ACC112 (cell line): Measurements from ENCODE around the gene TBC1D1.

ENCODE experiments used
- H2AFZ ChIP-seq: fragments of 200-600 bp; sonication (generic); one replicate; pipeline ENCODE4 v1.6.0; 2017; ENCODE audit warnings: antibody characterized with exemption, low read length; ENCODE audit not compliant: unreplicated experiment
- H3K27ac ChIP-seq: fragments of 200-600 bp; sonication (generic); 2 replicates; pipeline ENCODE4 v1.5.1; 2014; ENCODE audit warnings: low read depth, mild to moderate bottlenecking, antibody characterized with exemption, low read length, moderate library complexity
- H3K27me3 ChIP-seq: fragments of 200-600 bp; sonication (generic); 2 replicates; pipeline ENCODE4 v1.6.1; 2014; ENCODE audit warnings: mild to moderate bottlenecking, antibody characterized with exemption, low read length, moderate library complexity, mixed read lengths; ENCODE audit not compliant: insufficient read depth
- H3K36me3 ChIP-seq: fragments of 200-600 bp; sonication (generic); 2 replicates; pipeline ENCODE4 v1.6.1; 2016; ENCODE audit warnings: mild to moderate bottlenecking, antibody characterized with exemption, low read length, moderate library complexity, mixed read lengths; ENCODE audit not compliant: insufficient read depth
- H3K4me1 ChIP-seq: fragments of 200-600 bp; sonication (generic); one replicate; pipeline ENCODE4 v1.6.1; 2016; ENCODE audit warnings: low read length, mixed read lengths; ENCODE audit not compliant: insufficient read depth, unreplicated experiment, control insufficient read depth
- H3K4me3 ChIP-seq: fragments of 200-600 bp; sonication (generic); 2 replicates; pipeline ENCODE4 v1.5.1; 2014; ENCODE audit warnings: mild to moderate bottlenecking, low read depth, low read length
- H3K79me2 ChIP-seq: fragments of 200-600 bp; sonication (generic); one replicate; pipeline ENCODE4 v1.6.0; 2016; ENCODE audit warnings: low read length; ENCODE audit not compliant: control insufficient read depth, unreplicated experiment, insufficient read depth

The TBC1D1 gene

GRCh38 chr4:38149997-38150671, 259.2 kb downstream of the TBC1D1 start:
- Histone ChIP-seq H3K4me1 (peaks cover 39% of the 10 kb centered on the region), H2AFZ (no peak overlapping the region), H3K4me3 (peak overlapping the region; percentile 37), H3K79me2 (no peaks in the 10 kb centered on the region), H3K27ac (peak overlapping the region; percentile 83), H3K36me3 (no peaks in the 10 kb centered on the region), H3K27me3 (no peaks in the 10 kb centered on the region)

GRCh38 chr4:38150766-38151165, 259.9 kb downstream of the TBC1D1 start:
- H3K4me3 ChIP-seq = peak overlapping the region; percentile 37
- no peak overlapping the region for H2AFZ ChIP-seq
- no peaks in the 10 kb centered on the region for H3K36me3 ChIP-seq

GRCh38 chr4:38151873-38152272, 261.0 kb downstream of the TBC1D1 start:
- Histone ChIP-seq H3K36me3 (no peaks in the 10 kb centered on the region), H3K27me3 (no peaks in the 10 kb centered on the region), H2AFZ (no peak overlapping the region), H3K79me2 (no peaks in the 10 kb centered on the region), H3K27ac (no peak overlapping the region), H3K4me3 (no peak overlapping the region), H3K4me1 (peaks cover 30% of the 10 kb centered on the region)

More at GRCh38 chr4:38150766-38151165, 259.9 kb downstream of the TBC1D1 start:
- no peaks in the 10 kb centered on the region for H3K79me2 ChIP-seq
- peak overlapping the region; percentile 83 for H3K27ac ChIP-seq
- peaks cover 35% of the 10 kb centered on the region for H3K4me1 ChIP-seq
- H3K27me3 ChIP-seq = no peaks in the 10 kb centered on the region

GRCh38 chr4:38152305-38152704, 261.4 kb downstream of the TBC1D1 start:
- Histone ChIP-seq H3K36me3 (no peaks in the 10 kb centered on the region), H3K79me2 (no peaks in the 10 kb centered on the region), H3K27me3 (no peaks in the 10 kb centered on the region), H3K4me3 (no peak overlapping the region), H3K4me1 (peaks cover 30% of the 10 kb centered on the region), H2AFZ (no peak overlapping the region), H3K27ac (no peak overlapping the region)

GRCh38 chr4:38152721-38153386, 262.0 kb downstream of the TBC1D1 start:
- no peaks in the 10 kb centered on the region for H3K27me3 ChIP-seq
- peaks cover 30% of the 10 kb centered on the region for H3K4me1 ChIP-seq
- no peaks in the 10 kb centered on the region for H3K36me3 ChIP-seq
- H3K27ac ChIP-seq = no peak overlapping the region
- H3K4me3 ChIP-seq = no peak overlapping the region
- H3K79me2 ChIP-seq = no peaks in the 10 kb centered on the region
- no peak overlapping the region for H2AFZ ChIP-seq

GRCh38 chr4:38153387-38153760, 262.5 kb downstream of the TBC1D1 start:
- no peaks in the 10 kb centered on the region for H3K27me3 ChIP-seq
- H3K4me1 ChIP-seq = peaks cover 30% of the 10 kb centered on the region
- no peak overlapping the region for H2AFZ ChIP-seq
- H3K27ac ChIP-seq = no peak overlapping the region
- no peak overlapping the region for H3K4me3 ChIP-seq
- no peaks in the 10 kb centered on the region for H3K79me2 ChIP-seq
- H3K36me3 ChIP-seq = no peaks in the 10 kb centered on the region

GRCh38 chr4:38154252-38154651, 263.4 kb downstream of the TBC1D1 start:
- no peaks in the 10 kb centered on the region for H3K79me2 ChIP-seq
- H3K27ac ChIP-seq = no peak overlapping the region
- no peaks in the 10 kb centered on the region for H3K36me3 ChIP-seq
- H3K27me3 ChIP-seq = no peaks in the 10 kb centered on the region
- H3K4me1 ChIP-seq = peaks cover 30% of the 10 kb centered on the region
- no peak overlapping the region for H2AFZ ChIP-seq
- H3K4me3 ChIP-seq = no peak overlapping the region

- Histone ChIP-seq H2AFZ (no peak overlapping the region), H3K4me1 (peaks cover 30% of the 10 kb centered on the region), H3K36me3 (no peaks in the 10 kb centered on the region), H3K27ac (no peak overlapping the region), H3K27me3 (no peaks in the 10 kb centered on the region), H3K4me3 (no peak overlapping the region), H3K79me2 (no peaks in the 10 kb centered on the region)
Measured at GRCh38 chr4:38154681-38155588, 264.1 kb downstream of the TBC1D1 start.

- no peaks in the 10 kb centered on the region for H3K79me2 ChIP-seq
- H3K4me1 ChIP-seq = peaks cover 29% of the 10 kb centered on the region
- H2AFZ ChIP-seq = no peak overlapping the region
Measured at GRCh38 chr4:38155589-38156294, 264.9 kb downstream of the TBC1D1 start.

GRCh38 chr4:38157592-38157991, 266.7 kb downstream of the TBC1D1 start:
- no peaks in the 10 kb centered on the region for H3K79me2 ChIP-seq
- H2AFZ ChIP-seq = no peak overlapping the region
- H3K27me3 ChIP-seq = no peaks in the 10 kb centered on the region
- no peaks in the 10 kb centered on the region for H3K36me3 ChIP-seq
- H3K27ac ChIP-seq = no peak overlapping the region
- no peak overlapping the region for H3K4me3 ChIP-seq
- peaks cover 41% of the 10 kb centered on the region for H3K4me1 ChIP-seq

More at GRCh38 chr4:38155589-38156294, 264.9 kb downstream of the TBC1D1 start:
- Histone ChIP-seq H3K4me3 (no peak overlapping the region), H3K27ac (no peak overlapping the region), H3K27me3 (no peaks in the 10 kb centered on the region), H3K36me3 (no peaks in the 10 kb centered on the region)
